ENCODE results near the gene DLG3.

GRCh38 chrX:70446380-70447350 lies 2.0 kb downstream of the DLG3 start:
- TF ChIP-seq POLR2A (IDR thresholded peaks at IDR 0.05; ENCODE audit: low read depth, low read length) (no peak), CTCF (IDR thresholded peaks at IDR 0.05 in 2 of 3, conservative IDR thresholded peaks at IDR 0.05 in 1 of 3; ENCODE audit: control insufficient read depth in 2 of 3, extremely low read depth in 1 of 3, insufficient read depth in 1 of 3, low read depth in 3 of 3, low read length in 3 of 3) (no peak), POLR2AphosphoS5 (IDR thresholded peaks at IDR 0.05; ENCODE audit: low read length) (no peak), ATF3 (IDR thresholded peaks at IDR 0.05; ENCODE audit: borderline replicate concordance, extremely low read depth, low read depth, low read length) (no peak), SMC3 (IDR thresholded peaks at IDR 0.05; ENCODE audit: borderline replicate concordance, low read length) (no peak), REST (IDR thresholded peaks at IDR 0.05; ENCODE audit: low read depth, low read length) (no peak), SUZ12 (IDR thresholded peaks at IDR 0.05; ENCODE audit: unreplicated experiment) (no peak), ATF7 (IDR thresholded peaks at IDR 0.05; ENCODE audit: low read depth) (no peak), ZBTB33 (IDR thresholded peaks at IDR 0.05) (no peak)
